H1 (cell line): ENCODE data around the gene ADRB1. TPM values are rescaled to one million over a fixed set of nuclear protein-coding genes. Genes with fewer than 3 reads are reported as not detected.

Source experiments
- BACH1 ChIP-seq: IDR thresholded peaks from 2 replicates; pipeline ENCODE4 v1.6.1; 2012; ENCODE audit warnings: low read length, improper control_type of control experiment
- JUND ChIP-seq: IDR thresholded peaks from 2 replicates; pipeline ENCODE4 v1.6.1; 2011; ENCODE audit warnings: mild to moderate bottlenecking, improper control_type of control experiment, low read length
- RAD21 ChIP-seq, 2 experiments: IDR thresholded peaks in 1 of 2; conservative IDR thresholded peaks in 1 of 2; 2 replicates each; pipeline ENCODE4 v1.6.1; 2011; ENCODE audit warnings: low read depth in 2 of 2, low read length in 2 of 2, improper control_type of control experiment in 1 of 2, inconsistent platforms in 1 of 2, mild to moderate bottlenecking in 1 of 2, moderate library complexity in 1 of 2
- RBBP5 ChIP-seq: IDR thresholded peaks from 2 replicates; pipeline ENCODE4 v1.7.1; 2012; ENCODE audit warnings: low read depth, mild to moderate bottlenecking, inconsistent platforms, low read length, moderate library complexity, borderline replicate concordance
- ZNF274 ChIP-seq: IDR thresholded peaks from 2 replicates; pipeline ENCODE4 v1.7.0; 2012; ENCODE audit warnings: low read length, borderline replicate concordance; ENCODE audit errors: extremely low read depth
- polyA plus RNA-seq, 7 experiments: library from polyadenylated mRNA; depleted of rRNA in 3 of 7; stranded (reverse) in 5 of 7; unstranded in 2 of 7; fragments of >200 nt in 5 of 7; fragments of 200-250 nt in 2 of 7; gene quantifications; 1 replicate in 5 of 7; 2 replicates in 1 of 7; 4 replicates in 1 of 7; pipeline versions ENCODE4 v1.2.1 to v1.2.3, GENCODE V29; 2011 to 2013; ENCODE audit warnings: missing spikeins in 2 of 7, mixed read lengths in 2 of 7
- total RNA-seq: library from RNA; stranded (reverse); fragmentation: NEBNext Ultra II Directional; extraction: Animal tissue kit (Norgen Biotek cat#: 25700); gene quantifications from 2 replicates; pipeline ENCODE4 v1.2.1, GENCODE V29; 2021

Gene ADRB1
- total and polyA plus RNA-seq, 2 of the 8 experiments (the other 6 are each of a cell fraction or from before 2014, with no cell fraction given), result 0.14 to 0.48 TPM

GRCh38 chr10:114070710-114071109, 27.0 kb downstream of the ADRB1 start (continued):
- no peak for TF ChIP-seq ZNF274
- TF ChIP-seq RAD21 (IDR thresholded peaks at IDR 0.05 in 1 of 2, conservative IDR thresholded peaks at IDR 0.05 in 1 of 2; ENCODE audit: low read depth in 2 of 2, low read length in 2 of 2), result no peak
- TF ChIP-seq BACH1, result no peak
- TF ChIP-seq JUND, result no peak
- TF ChIP-seq RBBP5, result no peak
